NCI-H2196 treated with DMSO at 0.1 percent for 48 hours (cell line): Measurements from ENCODE around the gene SEMA3D.

Source experiments
- DNase-seq: peaks from one replicate; lab custom pipeline; 2025; ENCODE audit not compliant: unreplicated experiment; lab: John Stamatoyannopoulos, UW

SEMA3D gene

DNA sequence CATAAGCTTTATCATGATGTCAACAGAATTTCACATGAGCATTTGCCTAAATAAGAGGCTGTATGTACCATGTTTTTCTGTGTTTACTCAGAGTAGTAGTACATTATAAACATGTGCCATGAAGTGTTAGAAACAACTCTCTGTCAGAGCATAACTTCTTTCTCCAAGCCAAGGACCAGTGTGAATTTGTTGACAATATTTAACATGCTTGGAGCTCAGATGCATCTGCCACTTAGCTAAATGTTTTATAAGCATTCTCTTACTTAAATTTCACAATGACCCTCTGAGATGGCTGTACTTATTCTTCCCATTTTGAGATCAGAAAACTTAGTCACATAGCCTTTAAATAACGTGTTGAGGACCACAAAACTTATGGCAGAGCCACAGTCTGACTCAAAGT, 105.0 kb downstream of the SEMA3D start:
- no peak for DNase-seq

DNA sequence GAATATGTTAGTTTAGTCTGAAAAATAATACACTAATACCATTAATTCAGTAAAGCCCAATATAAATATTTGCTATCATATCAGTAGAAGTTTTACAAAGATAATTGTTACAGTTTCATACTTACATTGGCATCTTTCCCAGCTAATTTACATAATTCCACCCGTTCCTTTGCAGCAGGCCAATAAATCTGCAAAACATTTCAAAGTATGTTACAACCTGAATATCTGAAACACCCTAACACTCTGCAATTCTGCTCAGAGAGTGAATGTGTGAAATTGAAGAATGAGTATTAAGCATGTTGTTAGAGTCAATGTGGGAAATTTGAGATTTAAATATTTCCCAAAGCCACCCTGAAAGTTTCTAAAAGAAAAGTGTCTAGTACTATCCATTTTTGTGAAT, 105.5 kb downstream of the SEMA3D start:
- DNase-seq: no peak

DNA sequence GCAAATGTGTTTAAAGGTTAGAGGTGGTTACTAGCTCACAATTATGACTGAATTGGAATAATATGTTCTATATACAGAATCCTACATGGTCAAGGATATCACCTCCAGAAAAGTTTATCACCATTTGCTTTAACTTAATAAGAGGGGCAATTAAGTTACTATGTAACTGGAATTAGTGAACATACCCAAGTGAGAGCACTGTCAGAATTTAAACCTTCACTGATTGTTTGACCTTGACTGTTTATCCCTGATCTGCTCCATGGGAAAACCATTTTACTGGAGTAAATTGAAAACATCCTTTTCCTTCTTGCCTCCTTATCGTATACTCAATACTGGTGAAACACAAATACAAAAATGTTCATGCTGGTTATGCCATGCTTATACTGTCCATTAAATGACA, 107.4 kb downstream of the SEMA3D start:
- no peak for DNase-seq

DNA sequence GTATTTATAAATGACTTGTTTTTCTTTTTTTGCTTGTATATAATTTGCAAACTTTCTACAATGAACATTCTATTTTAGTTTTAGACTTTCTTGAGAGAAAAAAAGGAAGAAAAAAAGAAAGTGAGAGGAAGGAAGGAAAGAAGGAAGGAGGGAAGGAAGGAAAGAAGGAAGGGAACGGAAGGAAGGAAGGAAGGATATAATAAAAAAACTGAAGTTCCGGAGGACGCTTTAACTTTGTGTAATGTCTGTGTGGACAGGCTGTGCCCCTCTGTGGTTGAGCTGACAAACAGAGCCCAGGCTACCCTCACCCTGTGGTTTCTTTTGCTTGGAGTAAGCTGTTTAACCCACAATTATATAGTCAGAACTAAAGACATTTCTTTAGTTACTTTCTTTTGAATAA, 108.7 kb downstream of the SEMA3D start:
- DNase-seq: no peak

DNA sequence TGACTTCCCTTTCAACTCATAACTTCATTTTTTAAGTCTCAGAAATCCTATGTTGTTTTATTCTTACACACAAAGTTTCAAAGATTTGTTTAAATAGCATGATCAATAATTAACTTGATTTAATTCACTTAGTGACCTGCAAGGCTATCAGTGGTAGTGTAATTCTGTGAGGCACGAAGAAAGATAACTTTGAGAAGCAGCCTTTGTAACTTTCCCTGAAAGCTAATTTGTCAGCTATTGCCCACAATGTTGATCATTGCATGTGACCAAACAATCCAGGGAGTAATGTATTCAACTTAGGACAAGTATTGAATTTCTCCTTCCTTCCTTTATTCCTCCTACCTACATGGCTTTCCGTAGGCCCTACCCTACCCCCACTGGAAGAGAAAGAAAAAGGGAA, 111.0 kb downstream of the SEMA3D start:
- DNase-seq: no peak

DNA sequence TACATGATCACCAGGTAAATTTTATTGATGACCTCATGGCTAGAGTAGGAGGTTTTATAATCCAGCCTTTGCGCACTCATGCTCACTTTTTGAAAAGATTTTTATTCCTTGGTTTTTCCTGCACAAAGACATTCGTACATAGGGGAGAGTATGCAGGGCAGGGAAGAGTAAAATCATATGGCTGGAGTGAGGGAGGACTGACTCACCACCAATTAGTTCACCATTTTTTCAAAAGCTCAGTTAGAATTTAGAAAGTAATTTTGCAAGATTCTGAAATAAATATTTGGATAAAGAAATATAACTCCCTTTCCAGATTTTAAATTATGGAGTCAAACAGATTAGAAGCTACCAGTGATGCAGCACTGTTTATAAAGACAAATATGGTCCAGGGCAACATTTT, 111.9 kb downstream of the SEMA3D start:
- no peak for DNase-seq

DNA sequence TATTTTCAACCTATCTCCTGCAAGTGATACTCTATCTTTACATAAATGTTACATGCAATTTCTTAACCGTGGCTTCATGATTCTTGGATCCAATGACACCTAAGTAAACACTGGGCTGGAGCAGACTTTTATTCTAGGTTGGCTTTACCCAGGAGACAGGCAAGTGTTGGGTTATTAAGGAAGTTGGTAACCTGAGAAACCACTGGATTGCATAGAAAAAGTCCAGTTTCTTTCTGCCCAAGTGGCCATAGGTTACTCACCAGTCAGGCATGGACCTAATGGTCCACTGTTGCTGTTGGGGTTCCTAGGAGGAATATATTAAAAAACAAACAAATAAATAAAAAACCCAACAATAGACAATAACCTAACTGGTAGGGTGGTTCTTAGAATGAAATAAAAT, 112.8 kb downstream of the SEMA3D start:
- no peak for DNase-seq

DNA sequence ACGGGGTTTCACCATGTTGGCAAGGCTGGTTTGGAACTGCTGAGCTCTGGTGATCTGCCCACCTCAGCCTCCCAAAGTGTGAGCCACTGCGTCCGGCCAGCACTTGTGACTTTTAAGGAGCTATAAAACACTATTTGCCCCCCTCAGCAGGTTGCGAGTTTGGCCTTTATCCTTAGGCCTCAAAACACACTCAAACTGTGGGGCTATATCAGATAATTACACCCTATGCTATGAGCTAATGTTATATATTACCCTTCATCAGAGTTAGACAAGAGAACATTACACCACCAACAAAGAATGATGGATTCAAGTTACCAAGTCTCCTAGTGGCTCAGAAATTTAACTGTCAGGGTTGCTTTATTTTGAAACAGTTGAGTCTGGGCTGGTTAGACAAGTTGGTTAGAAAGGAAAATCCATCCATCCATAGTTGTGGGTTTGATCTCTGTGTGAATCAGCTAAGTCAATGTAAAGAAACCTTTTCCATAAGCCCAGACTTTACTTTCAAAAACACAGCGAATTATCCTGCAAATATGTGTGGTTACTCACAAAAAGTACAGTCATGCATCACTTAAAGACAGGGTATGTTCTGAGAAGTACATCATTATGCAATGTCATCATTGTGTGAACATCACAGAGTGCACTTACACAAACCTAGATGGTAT, 115.8 kb downstream of the SEMA3D start:
- no peak for DNase-seq

DNA sequence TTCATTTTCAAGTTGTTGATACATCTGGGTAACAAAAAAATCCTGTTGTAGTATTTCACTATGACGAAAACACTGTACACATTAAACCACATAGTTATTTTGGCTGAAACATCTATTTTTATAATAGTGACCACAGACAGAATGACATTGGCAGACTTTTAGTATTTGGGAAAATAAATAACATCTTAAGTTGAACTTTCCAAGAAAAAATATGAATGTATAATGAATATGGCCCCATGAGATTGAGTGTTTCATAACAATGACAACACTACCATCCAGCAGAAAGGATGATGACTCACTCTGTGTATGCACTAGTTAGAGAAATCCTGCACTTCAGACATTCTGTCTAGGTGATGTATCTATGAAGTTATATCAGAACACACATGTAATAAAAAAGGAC, 118.1 kb downstream of the SEMA3D start:
- no peak for DNase-seq

DNA sequence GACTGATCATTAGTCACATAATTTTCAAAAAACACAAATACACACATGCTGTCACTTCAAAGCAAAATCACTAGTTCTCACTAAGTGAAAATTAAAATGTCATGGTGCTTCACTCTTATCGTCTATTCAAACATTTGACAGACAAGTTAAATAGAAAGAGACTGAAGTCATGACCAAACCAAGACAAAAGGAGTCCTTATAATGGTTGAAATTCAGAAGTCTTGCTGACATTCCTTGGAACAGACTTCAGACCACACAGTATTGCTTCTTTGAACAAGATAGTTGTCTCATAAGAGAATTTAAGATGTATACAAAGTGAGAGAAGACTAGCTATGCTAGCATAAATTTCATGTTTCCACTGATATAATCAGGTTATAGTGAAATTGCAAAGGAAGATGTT, 119.5 kb downstream of the SEMA3D start:
- no peak for DNase-seq

DNA sequence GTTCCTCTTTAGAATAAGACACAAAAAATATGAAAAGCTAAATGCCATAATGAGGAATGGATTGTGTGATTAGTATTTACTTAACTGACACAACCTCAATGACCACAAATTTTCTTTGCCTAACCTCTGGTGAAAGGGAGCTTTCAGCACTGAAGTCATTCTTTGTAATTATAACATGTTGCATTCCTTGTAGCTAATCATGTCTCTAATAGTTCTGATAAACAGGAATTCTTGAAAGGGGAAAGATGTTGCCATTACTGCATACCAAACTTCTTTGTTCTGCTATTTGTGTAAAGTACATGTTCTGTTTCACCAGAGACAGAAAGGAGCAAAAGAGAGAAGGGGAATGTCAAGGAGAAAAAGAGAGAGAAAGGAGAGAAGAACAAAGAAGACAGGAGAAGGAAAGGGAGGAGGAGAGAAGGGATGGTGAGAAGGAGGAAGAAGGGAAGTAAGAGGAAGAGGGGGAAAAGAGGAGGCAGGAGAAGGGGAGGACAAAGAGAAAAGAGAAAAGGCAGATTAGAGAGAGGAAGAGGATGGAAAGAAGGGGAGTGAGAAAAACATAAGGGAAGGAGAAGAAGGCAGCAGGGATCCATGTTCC, 120.9 kb downstream of the SEMA3D start:
- DNase-seq: no peak

DNA sequence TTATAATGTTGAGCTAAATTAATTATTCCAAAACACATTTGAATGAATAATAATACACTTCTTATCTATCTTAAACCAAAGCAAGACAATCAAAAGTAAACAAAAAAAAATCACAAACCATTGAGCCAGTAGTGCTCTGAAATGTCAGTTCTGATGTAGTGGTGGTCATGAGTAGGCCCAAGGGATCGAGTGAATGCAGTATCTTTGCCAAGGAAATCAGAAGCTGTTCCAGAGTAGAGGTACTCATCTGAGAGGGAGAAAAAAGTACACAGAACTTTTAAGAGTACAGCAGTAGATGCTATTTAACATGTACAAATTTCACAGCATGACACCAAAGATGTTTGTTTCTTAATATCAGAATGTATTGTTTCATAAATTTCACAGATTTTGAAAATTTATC, 121.5 kb downstream of the SEMA3D start:
- DNase-seq: no peak

DNA sequence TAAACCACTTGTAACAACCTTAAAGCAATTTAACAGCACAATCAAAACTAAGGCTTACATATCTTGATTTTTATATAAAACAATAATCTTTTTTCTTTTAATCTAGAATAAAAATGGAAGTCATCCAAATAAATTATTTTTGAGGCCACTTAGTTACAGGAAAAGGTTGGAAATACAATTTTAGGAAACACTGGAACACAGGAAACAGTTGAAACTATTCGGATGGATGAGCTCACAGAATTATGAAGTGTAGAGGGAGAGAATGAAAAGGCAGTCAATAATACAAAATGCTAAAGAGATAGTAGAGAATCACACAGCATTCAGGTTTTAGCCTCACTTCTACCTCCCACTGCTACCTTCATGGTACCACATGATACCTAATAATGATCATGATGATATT, 124.2 kb downstream of the SEMA3D start:
- no peak for DNase-seq

DNA sequence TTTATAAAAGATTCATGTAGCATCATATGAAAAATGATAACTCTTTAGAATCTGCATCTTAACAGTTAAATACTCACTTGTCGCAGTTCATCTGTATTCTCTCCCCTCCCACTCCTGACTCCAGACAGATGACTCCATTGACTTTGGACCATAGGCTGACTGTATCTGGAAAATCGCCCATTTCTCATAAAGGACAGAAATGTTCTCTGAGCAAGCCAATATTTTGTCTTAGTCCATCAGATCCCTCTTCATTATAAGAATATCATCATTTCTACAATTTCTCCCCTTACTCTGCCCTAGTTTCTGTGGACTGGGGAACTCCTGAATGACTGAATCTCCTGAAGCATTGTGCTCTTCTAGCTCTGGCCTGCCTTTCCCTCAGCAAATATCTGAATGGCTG, 125.4 kb downstream of the SEMA3D start:
- DNase-seq: no peak

DNA sequence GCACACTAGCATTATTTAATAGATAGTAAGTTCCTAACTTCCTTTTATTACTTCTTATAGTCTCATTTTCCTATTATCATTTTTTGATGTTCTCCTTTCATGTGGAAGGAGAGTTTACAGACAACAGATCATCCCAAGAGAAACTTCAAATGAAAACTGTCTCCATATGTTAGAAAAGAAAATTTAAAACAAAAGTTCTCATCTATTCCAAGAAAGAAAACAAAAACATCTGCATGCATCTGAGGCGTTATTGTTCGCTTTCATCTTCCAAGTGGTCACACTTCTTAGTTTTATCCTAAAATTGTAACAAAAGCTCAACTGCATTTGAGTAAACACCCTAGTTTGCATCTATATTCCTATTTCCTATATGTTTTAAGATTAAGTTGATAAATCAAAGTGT, 126.2 kb downstream of the SEMA3D start:
- no peak for DNase-seq

DNA sequence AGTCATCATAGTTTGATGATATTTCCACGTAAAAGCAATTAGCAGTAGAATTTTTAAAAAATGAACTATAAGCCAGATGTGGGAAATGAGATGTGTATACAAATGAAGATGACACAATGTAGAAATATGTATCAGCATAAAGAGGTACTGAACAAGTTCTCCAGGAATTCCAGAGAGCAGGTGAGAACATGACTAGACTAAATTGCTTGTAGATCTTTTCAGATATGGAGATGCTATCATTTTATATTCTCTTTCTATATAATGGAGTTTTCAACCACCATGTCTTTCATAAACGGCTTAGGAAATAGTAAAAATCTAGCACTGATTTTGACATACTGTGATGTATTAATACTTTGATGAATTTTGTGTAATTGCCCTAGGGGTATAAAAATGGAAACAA, 130.9 kb downstream of the SEMA3D start:
- DNase-seq: no peak

DNA sequence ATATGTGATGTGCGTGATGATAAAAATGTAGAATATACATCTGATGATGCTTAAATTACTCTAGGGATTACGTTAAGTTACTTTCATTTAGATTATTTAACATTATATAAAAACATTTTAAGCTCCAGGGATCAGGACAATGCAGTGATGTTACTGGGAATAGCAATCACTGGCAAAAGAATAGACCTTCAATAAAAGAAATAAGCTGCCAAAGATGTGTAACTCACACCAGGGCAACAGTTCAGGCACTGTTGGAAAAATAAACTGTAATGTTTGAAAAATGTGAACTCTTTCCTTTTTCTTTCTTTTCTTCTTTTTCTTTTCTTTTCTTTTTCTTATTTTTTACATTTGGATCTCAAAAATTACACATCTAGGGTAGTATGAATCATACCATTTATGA, 131.7 kb downstream of the SEMA3D start:
- no peak for DNase-seq

DNA sequence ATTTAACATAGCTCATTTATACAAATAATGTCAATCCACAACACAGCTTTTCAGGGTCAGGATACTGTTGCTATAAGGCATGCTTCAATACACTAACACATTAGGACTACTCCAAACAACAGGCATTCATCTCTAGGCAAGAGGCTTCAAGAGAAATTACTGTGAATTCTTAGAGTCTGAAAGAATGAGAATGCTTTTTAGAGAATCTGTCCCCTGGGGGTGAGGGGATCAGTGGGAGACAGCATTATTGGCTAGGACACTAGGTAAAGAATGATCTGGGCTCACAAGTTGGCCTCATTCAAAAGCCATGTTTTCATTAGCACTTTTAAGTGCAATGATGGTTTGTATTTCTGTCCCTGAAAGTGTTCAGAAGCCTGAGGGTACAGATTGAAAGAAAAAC, 132.6 kb downstream of the SEMA3D start:
- DNase-seq: no peak

DNA sequence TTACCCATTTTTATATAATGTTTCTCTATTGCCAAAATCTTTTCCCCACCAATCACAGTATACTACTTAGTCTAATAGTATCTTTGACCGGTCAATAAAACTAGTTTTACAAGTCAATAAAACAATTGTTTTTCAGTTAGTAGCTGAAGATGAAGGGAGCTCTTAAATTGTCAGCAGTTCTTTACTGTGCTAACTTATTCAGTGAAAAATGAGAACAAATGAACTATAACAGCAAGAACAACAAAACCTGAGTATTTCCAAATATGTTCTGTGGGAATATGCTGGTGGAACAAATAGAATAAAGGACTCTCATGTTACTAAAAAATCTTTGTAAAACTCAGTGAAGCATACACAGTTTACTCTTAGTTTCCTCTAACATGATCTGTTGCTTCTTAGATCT, 134.0 kb downstream of the SEMA3D start:
- no peak for DNase-seq

DNA sequence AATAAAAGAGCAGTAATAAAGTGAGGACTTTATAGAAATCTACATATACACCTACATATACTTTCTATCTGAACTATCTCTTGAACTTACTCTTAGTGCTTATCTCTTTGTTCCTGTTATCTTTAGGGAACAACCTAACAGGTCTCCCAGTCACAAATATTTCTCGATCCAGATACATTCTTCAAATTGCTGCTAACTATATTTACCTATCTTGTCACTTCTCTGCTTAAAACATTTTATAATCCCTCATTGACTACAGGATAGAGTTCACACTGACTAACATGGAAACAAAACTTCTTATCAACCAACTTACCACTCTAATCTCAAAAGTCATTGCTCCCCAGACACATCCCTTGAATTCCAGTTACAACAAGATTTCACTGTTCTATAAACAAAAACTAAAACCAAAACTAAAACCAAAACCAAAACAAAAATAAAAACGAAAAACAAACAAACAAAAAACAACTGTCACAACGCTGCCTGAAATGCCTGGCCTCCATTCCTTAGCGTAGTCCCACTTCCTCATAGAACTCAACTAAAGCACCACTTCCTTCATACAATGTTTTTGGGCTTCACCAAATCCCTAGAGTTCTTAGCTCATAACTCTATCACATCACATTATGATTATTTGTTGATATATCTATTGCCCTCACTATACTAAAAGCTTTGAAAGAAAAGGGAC, 134.7 kb downstream of the SEMA3D start:
- DNase-seq: no peak

DNA sequence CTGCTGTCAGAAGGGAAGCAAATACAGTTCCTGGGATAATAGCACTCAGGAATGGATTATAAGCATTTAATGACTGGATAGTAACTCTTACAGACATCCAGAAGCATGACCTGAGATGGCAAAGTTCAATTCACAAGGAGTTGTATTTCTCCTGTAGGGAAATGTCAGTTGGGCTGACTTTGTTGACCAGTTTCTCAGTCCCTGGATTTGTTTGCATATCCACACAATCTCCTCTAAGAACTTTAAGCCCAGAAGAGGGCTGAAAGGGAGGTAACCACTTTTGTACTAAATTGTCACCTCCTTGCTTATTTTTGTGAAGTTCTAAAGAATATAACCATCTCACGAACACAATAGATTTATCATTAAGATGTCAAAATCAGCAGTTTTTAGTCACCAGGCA, 140.3 kb downstream of the SEMA3D start:
- DNase-seq: no peak

DNA sequence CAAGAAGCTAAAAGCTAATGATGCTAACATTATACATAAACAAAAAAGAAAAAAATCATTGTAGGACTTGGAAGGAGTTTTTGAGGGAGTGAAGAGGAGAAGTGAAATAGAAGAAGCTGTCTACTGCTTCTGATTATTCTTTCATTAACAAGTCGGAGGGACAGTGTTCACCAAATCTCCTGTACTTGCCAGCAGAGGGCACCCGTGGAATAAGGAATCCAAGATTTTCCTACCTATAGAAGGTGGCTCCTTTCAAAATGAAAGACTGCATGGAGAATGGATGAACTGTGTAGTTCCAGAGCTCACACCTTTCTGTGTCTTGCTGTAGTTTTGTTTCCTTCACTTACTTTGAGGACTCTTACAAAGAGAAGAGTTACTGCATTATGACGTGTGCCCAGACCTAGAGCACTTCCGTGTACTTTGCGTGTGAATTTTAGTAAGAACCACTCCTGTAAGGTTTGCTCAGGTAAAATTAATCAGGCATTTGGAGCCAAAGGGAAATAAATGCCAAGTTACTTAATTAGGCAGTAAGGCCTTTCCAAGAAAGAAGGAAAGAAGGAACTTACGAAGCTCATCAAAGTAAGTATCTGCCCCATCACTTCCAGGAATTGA, 145.1 kb downstream of the SEMA3D start:
- DNase-seq: peak; percentile 22
